A549 (cell line): ENCODE results near the gene TNRC18. TPM values are rescaled to one million over a fixed set of nuclear protein-coding genes. Genes with fewer than 3 reads are reported as not detected.

ENCODE experiments used
- ATAC-seq, 2 experiments: fragments of 200-7000 bp in 1 of 2; fragments of >200 bp in 1 of 2; cut with Nextera tagmentation in 1 of 2; cut with Tn5 transposase in 1 of 2; 3 replicates each; pipeline versions ENCODE4 v1.8.0 to v1.9.1; 2018 to 2020; ENCODE audit warnings: mild to moderate bottlenecking in 1 of 2, moderate library complexity in 1 of 2
- CTCF ChIA-PET: fragments of 300-600 bp; sonication (Branson Sonifier 250); formaldehyde crosslinking; extraction: SDS; loops from one replicate; lab custom pipeline; 2021; ENCODE audit warnings: antibody characterized with exemption, inconsistent platforms; lab: Yijun Ruan, JAX
- POLR2A ChIA-PET: fragments of 350-600 bp; formaldehyde crosslinking; extraction: SDS; loops from one replicate; lab custom pipeline; 2021; ENCODE audit warnings: antibody characterized with exemption, inconsistent platforms; lab: Yijun Ruan, JAX
- DNase-seq, 2 experiments: peaks; one replicate each; pipeline versions ENCODE4 v3.0.0 to v3.0.0-alpha.2; 2011 to 2016; ENCODE audit warnings: low read depth in 1 of 2, low spot score in 1 of 2
- FAIRE-seq: peaks from 2 replicates; lab custom pipeline; 2011; peaks lifted over from hg19 to GRCh38; lab: Jason Lieb, UNC
- H3K27ac ChIP-seq, 2 experiments: fragments of >200 bp; sonication (Bioruptor Twin); formaldehyde crosslinking; 3 replicates each; pipeline ENCODE4 v1.5.1; 2016 to 2017
- H3K4me1 ChIP-seq: fragments of >200 bp; sonication (Bioruptor Twin); formaldehyde crosslinking; 3 replicates; pipeline ENCODE4 v1.6.1; 2016
- H3K4me2 ChIP-seq: fragments of >200 bp; sonication (Bioruptor Twin); formaldehyde crosslinking; 3 replicates; pipeline ENCODE4 v1.6.1; 2016
- H3K4me3 ChIP-seq: fragments of >200 bp; sonication (Bioruptor Twin); formaldehyde crosslinking; 3 replicates; pipeline ENCODE4 v1.5.1; 2016
- H3K9me3 ChIP-seq: fragments of >200 bp; sonication (Bioruptor Twin); formaldehyde crosslinking; 3 replicates; pipeline ENCODE4 v1.6.1; 2016
- BHLHE40 ChIP-seq: IDR thresholded peaks from 2 replicates; pipeline ENCODE4 v1.6.1; 2012; ENCODE audit warnings: low read depth, low read length, inconsistent platforms
- CBX2 ChIP-seq: fragments of 200-600 bp; sonication (generic); IDR thresholded peaks from 2 replicates; pipeline ENCODE4 v1.6.1; 2016; ENCODE audit warnings: low read depth, mild to moderate bottlenecking, borderline replicate concordance
- CBX8 ChIP-seq: fragments of 200-600 bp; sonication (generic); IDR thresholded peaks from 2 replicates; pipeline ENCODE4 v1.6.1; 2016
- CEBPB ChIP-seq, 2 experiments: fragments of >200 bp in 1 of 2; sonication (Bioruptor Twin) in 1 of 2; formaldehyde crosslinking in 1 of 2; IDR thresholded peaks; 2 replicates each; pipeline ENCODE4 v1.6.1; 2012 to 2016
- CHD4 ChIP-seq: fragments of 200-600 bp; sonication (generic); IDR thresholded peaks from 2 replicates; pipeline ENCODE4 v1.6.1; 2016; ENCODE audit warnings: antibody characterized with exemption, mild to moderate bottlenecking, borderline replicate concordance
- EHF ChIP-seq: fragments of 250-450 bp; sonication (Bioruptor Pico); IDR thresholded peaks from 2 replicates; pipeline ENCODE4 v1.5.0; 2020; ENCODE audit warnings: mild to moderate bottlenecking
- FOSL2 ChIP-seq, 2 experiments: fragments of 450-650 bp in 1 of 2; fragments of >200 bp in 1 of 2; sonication (Bioruptor Twin) in 1 of 2; formaldehyde crosslinking; IDR thresholded peaks; 2 replicates each; pipeline versions ENCODE4 v1.5.0 to v1.6.1; 2016 to 2020; ENCODE audit warnings: mild to moderate bottlenecking in 1 of 2, moderate library complexity in 1 of 2
- GATA3 ChIP-seq: IDR thresholded peaks from 2 replicates; pipeline ENCODE4 v1.6.1; 2012; ENCODE audit warnings: borderline replicate concordance
- HOXB13 ChIP-seq: fragments of 250-450 bp; sonication (Bioruptor Pico); IDR thresholded peaks from 2 replicates; pipeline ENCODE4 v1.5.0; 2020; ENCODE audit warnings: low read depth, mild to moderate bottlenecking, moderate library complexity
- HOXB5 ChIP-seq: fragments of 250-450 bp; sonication (Bioruptor Pico); IDR thresholded peaks from 2 replicates; pipeline ENCODE4 v1.5.0; 2020; ENCODE audit warnings: mild to moderate bottlenecking, moderate library complexity
- KDM5A ChIP-seq: fragments of 200-600 bp; sonication (generic); IDR thresholded peaks from 2 replicates; pipeline ENCODE4 v1.6.1; 2016; ENCODE audit warnings: antibody characterized with exemption, mild to moderate bottlenecking
- MAZ ChIP-seq: fragments of 150-350 bp; IDR thresholded peaks from 2 replicates; pipeline ENCODE4 v1.6.1; 2014; ENCODE audit warnings: antibody characterized with exemption, low read depth, low read length, borderline replicate concordance
- NFE2L2 ChIP-seq: fragments of 150-350 bp; conservative IDR thresholded peaks from 2 replicates; pipeline ENCODE4 v1.6.1; 2014; ENCODE audit warnings: low read length
- NPAS2 ChIP-seq: fragments of 250-450 bp; sonication (Bioruptor Pico); IDR thresholded peaks from 2 replicates; pipeline ENCODE4 v1.8.0; 2022; ENCODE audit warnings: mild to moderate bottlenecking, moderate library complexity, borderline replicate concordance
- POLR2AphosphoS2 ChIP-seq: conservative IDR thresholded peaks from 2 replicates; pipeline ENCODE4 v1.6.1; 2012; ENCODE audit warnings: low read length, improper control_type of control experiment, inconsistent platforms
- RAD21 ChIP-seq, 2 experiments: fragments of >200 bp in 1 of 2; sonication (Bioruptor Twin) in 1 of 2; formaldehyde crosslinking in 1 of 2; IDR thresholded peaks in 1 of 2; conservative IDR thresholded peaks in 1 of 2; 2 replicates in 1 of 2; 3 replicates in 1 of 2; pipeline ENCODE4 v1.6.1; 2012 to 2018; ENCODE audit warnings: inconsistent platforms in 1 of 2
- RARB ChIP-seq: fragments of 250-450 bp; sonication (Bioruptor Pico); IDR thresholded peaks from 2 replicates; pipeline ENCODE4 v1.8.0; 2021; ENCODE audit warnings: mild to moderate bottlenecking, moderate library complexity
- SREBF2 ChIP-seq: fragments of 450-650 bp; IDR thresholded peaks from 2 replicates; pipeline ENCODE4 v1.6.1; 2014; ENCODE audit warnings: mild to moderate bottlenecking, moderate library complexity
- ZFP36 ChIP-seq: fragments of 450-650 bp; IDR thresholded peaks from 2 replicates; pipeline ENCODE4 v1.6.1; 2014; ENCODE audit warnings: borderline replicate concordance; ENCODE audit not compliant: partially characterized antibody
- ZNF302 ChIP-seq: fragments of 250-450 bp; sonication (Bioruptor Pico); IDR thresholded peaks from 2 replicates; pipeline ENCODE4 v1.9.0; 2021; ENCODE audit warnings: inconsistent platforms, mild to moderate bottlenecking, moderate library complexity
- WGBS: methylation state at CpG from one replicate; pipeline ENCODE4 v1.1.6; 2017; ENCODE audit errors: missing lambda C conversion rate; 5-methylcytosine and 5-hydroxymethylcytosine counted together
- polyA plus RNA-seq, 4 experiments: library from polyadenylated mRNA; depleted of rRNA in 3 of 4; stranded (reverse); fragments of >200 nt; fragmentation: RNase III in 1 of 4; extraction: RNeasy Plus Mini Kit Qiagen cat#74134 plus additional on column Dnase treatment in 1 of 4; gene quantifications; 2 replicates in 3 of 4; 3 replicates in 1 of 4; pipeline ENCODE4 v1.2.3, GENCODE V29; 2011 to 2017
- TF ChIP-seq, protein P1 (sequence below): fragments of 200-600 bp; sonication (generic); IDR thresholded peaks from 2 replicates; pipeline ENCODE4 v1.6.1; 2016; ENCODE audit warnings: antibody characterized with exemption, mild to moderate bottlenecking, moderate library complexity
- TF ChIP-seq, protein P2 (sequence below): fragments of 250-450 bp; sonication (Bioruptor Pico); IDR thresholded peaks from 2 replicates; pipeline ENCODE4 v1.5.0; 2021; ENCODE audit warnings: mild to moderate bottlenecking, moderate library complexity, borderline replicate concordance
- TF ChIP-seq, protein P3 (sequence below): fragments of >200 bp; sonication (Bioruptor Twin); formaldehyde crosslinking; IDR thresholded peaks from 3 replicates; pipeline ENCODE4 v1.5.1; 2016
- TF ChIP-seq, protein P4 (sequence below): fragments of >200 bp; sonication (Bioruptor Twin); formaldehyde crosslinking; IDR thresholded peaks from 3 replicates; pipeline ENCODE4 v1.6.1; 2016

The TNRC18 gene
- polyA plus RNA-seq, 2 of the 4 experiments (the other 2 are of a cell fraction) = 15.5 to 39.9 TPM

DNA sequence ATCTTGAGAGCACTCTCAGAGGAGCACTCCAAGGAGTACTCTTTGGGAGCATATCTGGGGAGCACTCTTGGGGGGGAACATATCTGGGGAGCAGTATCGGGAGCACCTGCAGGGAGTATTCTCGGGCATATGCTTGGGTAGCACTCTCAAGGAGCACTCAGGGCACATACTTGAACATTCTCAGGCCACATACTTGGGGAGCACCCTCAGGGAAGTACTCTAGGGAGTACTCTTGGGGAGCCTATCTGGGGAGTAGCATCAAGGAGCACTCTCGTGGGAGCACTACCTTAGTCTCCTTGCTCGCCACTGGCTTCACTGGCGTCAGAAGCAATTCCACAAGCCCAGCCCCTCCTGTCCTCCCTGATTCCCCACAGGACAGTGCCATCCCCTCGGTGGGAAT is 31.5 kb upstream of the TNRC18 start:
- ATAC-seq (no peak), DNase-seq (no peak), FAIRE-seq (no peak)
- ChIA-PET POLR2A (no interaction called here), CTCF (interaction anchor here (1.4 kb wide), 1 partner anchor 18 kb away, joined by 3 read pairs; no protein-coding TSS in a partner anchor)
- no peaks in the 10 kb centered on the region for H3K9me3 ChIP-seq
- H3K4me3 ChIP-seq = no peak overlapping the region
- peaks cover 18% of the 10 kb centered on the region; the same call in 2 of the 3 replicates for H3K4me1 ChIP-seq
- 68% methylated on average over 6 of the region's 6 CpGs for WGBS
- H3K4me2 ChIP-seq = no peak overlapping the region
- TF ChIP-seq CEBPB (IDR thresholded peaks at IDR 0.05) (no peak), EHF (CRISPR knock-in tag) (no peak), HOXB5 (CRISPR knock-in tag) (no peak)
- TF ChIP-seq, protein P1, sequence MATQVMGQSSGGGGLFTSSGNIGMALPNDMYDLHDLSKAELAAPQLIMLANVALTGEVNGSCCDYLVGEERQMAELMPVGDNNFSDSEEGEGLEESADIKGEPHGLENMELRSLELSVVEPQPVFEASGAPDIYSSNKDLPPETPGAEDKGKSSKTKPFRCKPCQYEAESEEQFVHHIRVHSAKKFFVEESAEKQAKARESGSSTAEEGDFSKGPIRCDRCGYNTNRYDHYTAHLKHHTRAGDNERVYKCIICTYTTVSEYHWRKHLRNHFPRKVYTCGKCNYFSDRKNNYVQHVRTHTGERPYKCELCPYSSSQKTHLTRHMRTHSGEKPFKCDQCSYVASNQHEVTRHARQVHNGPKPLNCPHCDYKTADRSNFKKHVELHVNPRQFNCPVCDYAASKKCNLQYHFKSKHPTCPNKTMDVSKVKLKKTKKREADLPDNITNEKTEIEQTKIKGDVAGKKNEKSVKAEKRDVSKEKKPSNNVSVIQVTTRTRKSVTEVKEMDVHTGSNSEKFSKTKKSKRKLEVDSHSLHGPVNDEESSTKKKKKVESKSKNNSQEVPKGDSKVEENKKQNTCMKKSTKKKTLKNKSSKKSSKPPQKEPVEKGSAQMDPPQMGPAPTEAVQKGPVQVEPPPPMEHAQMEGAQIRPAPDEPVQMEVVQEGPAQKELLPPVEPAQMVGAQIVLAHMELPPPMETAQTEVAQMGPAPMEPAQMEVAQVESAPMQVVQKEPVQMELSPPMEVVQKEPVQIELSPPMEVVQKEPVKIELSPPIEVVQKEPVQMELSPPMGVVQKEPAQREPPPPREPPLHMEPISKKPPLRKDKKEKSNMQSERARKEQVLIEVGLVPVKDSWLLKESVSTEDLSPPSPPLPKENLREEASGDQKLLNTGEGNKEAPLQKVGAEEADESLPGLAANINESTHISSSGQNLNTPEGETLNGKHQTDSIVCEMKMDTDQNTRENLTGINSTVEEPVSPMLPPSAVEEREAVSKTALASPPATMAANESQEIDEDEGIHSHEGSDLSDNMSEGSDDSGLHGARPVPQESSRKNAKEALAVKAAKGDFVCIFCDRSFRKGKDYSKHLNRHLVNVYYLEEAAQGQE = no peak
- no peak overlapping the region for H3K27ac ChIP-seq

DNA sequence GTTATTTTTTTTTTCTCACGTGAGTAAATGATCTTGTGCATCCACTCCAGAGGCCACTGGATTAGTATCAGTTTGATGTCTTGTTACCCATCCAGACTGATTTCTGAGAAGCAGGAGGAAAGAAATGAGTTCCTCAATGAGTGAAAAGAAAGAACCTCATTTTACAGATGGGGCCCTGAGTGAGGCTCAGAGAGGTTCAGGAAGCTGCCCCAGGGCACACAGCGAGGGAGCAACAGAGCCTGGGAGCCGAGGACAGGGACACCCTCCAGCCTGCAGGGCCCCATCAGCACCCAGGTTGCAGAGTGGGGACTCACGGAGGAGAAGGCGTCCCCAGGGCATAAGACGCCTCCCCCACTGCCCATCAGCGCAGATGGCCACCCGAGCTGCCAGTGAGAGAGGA is 30.9 kb upstream of the TNRC18 start:
- no peak overlapping the region for H3K27ac ChIP-seq
- ChIA-PET CTCF (interaction anchor here (0.8 to 1.4 kb wide), 2 partner anchors 17 to 214 kb away, joined by 3 to 4 read pairs; no protein-coding TSS in a partner anchor), POLR2A (no interaction called here)
- no peak overlapping the region for H3K4me2 ChIP-seq
- ATAC-seq (no peak), FAIRE-seq (no peak), DNase-seq (no peak)
- no peak overlapping the region for H3K4me3 ChIP-seq
- H3K4me1 ChIP-seq = peaks cover 18% of the 10 kb centered on the region; the same call in 2 of the 3 replicates
- 76% methylated on average over 8 of the region's 8 CpGs for WGBS
- no peaks in the 10 kb centered on the region for H3K9me3 ChIP-seq
- no peak for TF ChIP-seq KDM5A
- TF ChIP-seq ZFP36 = peak; percentile 67

DNA sequence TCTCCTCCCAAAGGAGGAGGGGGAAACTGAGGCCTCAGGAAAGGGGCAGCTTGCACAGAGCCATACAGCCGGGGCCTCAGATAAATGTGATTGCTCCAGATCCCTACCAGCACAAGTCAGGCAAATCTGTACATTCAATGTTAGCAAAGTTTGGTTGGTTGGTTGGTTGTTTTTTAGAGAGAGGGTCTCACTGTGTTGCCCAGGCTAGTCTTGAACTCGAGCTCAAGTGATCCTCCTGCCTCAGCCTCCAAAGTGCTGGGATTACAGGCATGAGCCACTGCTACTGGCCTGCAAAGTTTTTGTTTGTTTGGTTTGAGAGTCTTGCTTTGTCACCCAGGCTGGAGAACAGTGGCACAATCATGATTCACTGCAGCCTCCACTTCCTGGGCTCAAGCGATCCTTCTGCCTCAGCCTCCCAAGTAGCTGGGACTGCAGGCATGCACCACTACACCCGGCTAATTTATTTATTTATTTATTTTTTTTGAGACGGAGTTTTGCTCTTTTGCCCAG is 30.0 kb upstream of the TNRC18 start:
- POLR2A ChIA-PET = no interaction called here
- TF ChIP-seq CBX8 (no peak), CHD4 (no peak), CEBPB (IDR thresholded peaks at IDR 0.05) (no peak), GATA3 (no peak), BHLHE40 (no peak), NFE2L2 (no peak), FOSL2 (IDR thresholded peaks at IDR 0.05) (no peak), FOSL2 (CRISPR knock-in tag; IDR thresholded peaks at IDR 0.05) (no peak), ZNF302 (no peak), EHF (CRISPR knock-in tag) (no peak), SREBF2 (no peak), RARB (no peak), NPAS2 (no peak), CBX2 (no peak), MAZ (no peak), RAD21 (conservative IDR thresholded peaks at IDR 0.05 in 1 of 2, IDR thresholded peaks at IDR 0.05 in 1 of 2) (no peak), HOXB13 (CRISPR knock-in tag) (no peak), POLR2AphosphoS2 (no peak)
- TF ChIP-seq, protein P2, sequence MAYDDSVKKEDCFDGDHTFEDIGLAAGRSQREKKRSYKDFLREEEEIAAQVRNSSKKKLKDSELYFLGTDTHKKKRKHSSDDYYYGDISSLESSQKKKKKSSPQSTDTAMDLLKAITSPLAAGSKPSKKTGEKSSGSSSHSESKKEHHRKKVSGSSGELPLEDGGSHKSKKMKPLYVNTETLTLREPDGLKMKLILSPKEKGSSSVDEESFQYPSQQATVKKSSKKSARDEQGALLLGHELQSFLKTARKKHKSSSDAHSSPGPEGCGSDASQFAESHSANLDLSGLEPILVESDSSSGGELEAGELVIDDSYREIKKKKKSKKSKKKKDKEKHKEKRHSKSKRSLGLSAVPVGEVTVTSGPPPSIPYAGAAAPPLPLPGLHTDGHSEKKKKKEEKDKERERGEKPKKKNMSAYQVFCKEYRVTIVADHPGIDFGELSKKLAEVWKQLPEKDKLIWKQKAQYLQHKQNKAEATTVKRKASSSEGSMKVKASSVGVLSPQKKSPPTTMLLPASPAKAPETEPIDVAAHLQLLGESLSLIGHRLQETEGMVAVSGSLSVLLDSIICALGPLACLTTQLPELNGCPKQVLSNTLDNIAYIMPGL = no peak
- TF ChIP-seq, protein P3, sequence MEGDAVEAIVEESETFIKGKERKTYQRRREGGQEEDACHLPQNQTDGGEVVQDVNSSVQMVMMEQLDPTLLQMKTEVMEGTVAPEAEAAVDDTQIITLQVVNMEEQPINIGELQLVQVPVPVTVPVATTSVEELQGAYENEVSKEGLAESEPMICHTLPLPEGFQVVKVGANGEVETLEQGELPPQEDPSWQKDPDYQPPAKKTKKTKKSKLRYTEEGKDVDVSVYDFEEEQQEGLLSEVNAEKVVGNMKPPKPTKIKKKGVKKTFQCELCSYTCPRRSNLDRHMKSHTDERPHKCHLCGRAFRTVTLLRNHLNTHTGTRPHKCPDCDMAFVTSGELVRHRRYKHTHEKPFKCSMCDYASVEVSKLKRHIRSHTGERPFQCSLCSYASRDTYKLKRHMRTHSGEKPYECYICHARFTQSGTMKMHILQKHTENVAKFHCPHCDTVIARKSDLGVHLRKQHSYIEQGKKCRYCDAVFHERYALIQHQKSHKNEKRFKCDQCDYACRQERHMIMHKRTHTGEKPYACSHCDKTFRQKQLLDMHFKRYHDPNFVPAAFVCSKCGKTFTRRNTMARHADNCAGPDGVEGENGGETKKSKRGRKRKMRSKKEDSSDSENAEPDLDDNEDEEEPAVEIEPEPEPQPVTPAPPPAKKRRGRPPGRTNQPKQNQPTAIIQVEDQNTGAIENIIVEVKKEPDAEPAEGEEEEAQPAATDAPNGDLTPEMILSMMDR = no peak
- TF ChIP-seq, protein P4, sequence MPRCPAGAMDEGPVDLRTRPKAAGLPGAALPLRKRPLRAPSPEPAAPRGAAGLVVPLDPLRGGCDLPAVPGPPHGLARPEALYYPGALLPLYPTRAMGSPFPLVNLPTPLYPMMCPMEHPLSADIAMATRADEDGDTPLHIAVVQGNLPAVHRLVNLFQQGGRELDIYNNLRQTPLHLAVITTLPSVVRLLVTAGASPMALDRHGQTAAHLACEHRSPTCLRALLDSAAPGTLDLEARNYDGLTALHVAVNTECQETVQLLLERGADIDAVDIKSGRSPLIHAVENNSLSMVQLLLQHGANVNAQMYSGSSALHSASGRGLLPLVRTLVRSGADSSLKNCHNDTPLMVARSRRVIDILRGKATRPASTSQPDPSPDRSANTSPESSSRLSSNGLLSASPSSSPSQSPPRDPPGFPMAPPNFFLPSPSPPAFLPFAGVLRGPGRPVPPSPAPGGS = no peak
- no peak overlapping the region for H3K4me3 ChIP-seq
- WGBS = 79% methylated on average over 5 of the region's 5 CpGs
- H3K4me1 ChIP-seq = peaks cover 18% of the 10 kb centered on the region; the same call in 2 of the 3 replicates
- no peak for ATAC-seq
- H3K27ac ChIP-seq = no peak overlapping the region
- no peaks in the 10 kb centered on the region for H3K9me3 ChIP-seq
- no peak for DNase-seq
- CTCF ChIA-PET = interaction anchor here (0.6 to 1.4 kb wide), 3 partner anchors 16 to 623 kb away, joined by 3 to 4 read pairs (median 3); no protein-coding TSS in a partner anchor
- no peak overlapping the region for H3K4me2 ChIP-seq
- FAIRE-seq = no peak
